HCT116 (cell line): ENCODE measurements around the gene GABARAPL1. TPM values are rescaled to one million over a fixed set of nuclear protein-coding genes. Genes with fewer than 3 reads are reported as not detected.

ENCODE experiments used
- ATAC-seq: fragments of 200-7000 bp; cut with Tn5 transposase; 2 replicates; pipeline ENCODE4 v1.9.1; 2020; ENCODE audit warnings: mild to moderate bottlenecking, moderate library complexity
- BruUV-seq: library from RNA; stranded (reverse); fragments of 400-500 nt; replicated peaks from 2 replicates; lab custom pipeline; 2021; lab: Mats Ljungman, UMichigan
- CTCF ChIA-PET: fragments of 300-600 bp; sonication (Branson Sonifier 250); formaldehyde crosslinking; loops from one replicate; lab custom pipeline; 2021; ENCODE audit warnings: antibody characterized with exemption; lab: Charles Lee
- POLR2A ChIA-PET: fragments of 300-600, 350-600 bp; sonication (Branson Sonifier 250); formaldehyde crosslinking; loops from one replicate; lab custom pipeline; 2021; ENCODE audit warnings: antibody characterized with exemption; lab: Charles Lee
- RAD21 ChIA-PET, 2 experiments: fragments of 300-600 bp; sonication (Branson Sonifier 250); formaldehyde crosslinking; loops; one replicate each; lab custom pipeline; 2023; ENCODE audit warnings: low total read pairs in 2 of 2; ENCODE audit not compliant: uncharacterized antibody in 2 of 2, unreplicated experiment in 2 of 2, low non-redundant PET in 1 of 2; lab: Charles Lee
- DNase-seq: peaks from one replicate; pipeline ENCODE4 v3.0.0-alpha.2; 2010; ENCODE audit warnings: low read depth, low spot score
- H2AFZ ChIP-seq: fragments of 200-600 bp; shearing (Covaris generic), sonication (generic); 2 replicates; pipeline ENCODE4 v1.6.1; 2017; ENCODE audit warnings: low read depth, mixed run types, mixed read lengths, antibody characterized with exemption, low read length; ENCODE audit not compliant: poor library complexity, severe bottlenecking
- H3K27ac ChIP-seq: 2 replicates; pipeline ENCODE4 v1.5.1; 2012; ENCODE audit warnings: low read depth, low read length
- H3K27me3 ChIP-seq: fragments of 200-600 bp; sonication (generic); 2 replicates; pipeline ENCODE4 v1.6.1; 2016; ENCODE audit warnings: mixed run types, low read length, mixed read lengths; ENCODE audit not compliant: insufficient read depth
- H3K36me3 ChIP-seq, 2 experiments: fragments of 200-500 bp in 1 of 2; fragments of 200-600 bp in 1 of 2; sonication (Bioruptor generic) in 1 of 2; sonication (generic) in 1 of 2; 2 replicates each; pipeline versions ENCODE4 v1.5.1 to v1.6.1; 2014 to 2016; ENCODE audit warnings: low read length in 2 of 2, inconsistent platforms in 1 of 2, mixed read lengths in 1 of 2, mixed run types in 1 of 2; ENCODE audit not compliant: insufficient read depth in 2 of 2, control insufficient read depth in 1 of 2
- H3K4me1 ChIP-seq, 2 experiments: fragments of 200-600 bp in 1 of 2; sonication (generic) in 1 of 2; 2 replicates each; pipeline versions ENCODE4 v1.5.1 to v1.6.1; 2012 to 2017; ENCODE audit warnings: low read length in 2 of 2, inconsistent platforms in 1 of 2, mild to moderate bottlenecking in 1 of 2, mixed read lengths in 1 of 2, mixed run types in 1 of 2, moderate library complexity in 1 of 2; ENCODE audit not compliant: insufficient read depth in 2 of 2, control insufficient read depth in 1 of 2
- H3K4me2 ChIP-seq: fragments of 200-600 bp; sonication (generic); 2 replicates; pipeline ENCODE4 v1.6.1; 2017; ENCODE audit warnings: mixed run types, low read length, mixed read lengths
- H3K4me3 ChIP-seq, 2 experiments: fragments of 200-600 bp in 1 of 2; sonication (generic) in 1 of 2; replicated peaks in 1 of 2; 2 replicates each; pipeline ENCODE4 v1.5.1; 2011 to 2016; ENCODE audit warnings: low read length in 2 of 2, control low read depth in 1 of 2, low read depth in 1 of 2, mild to moderate bottlenecking in 1 of 2, mixed read lengths in 1 of 2, mixed run types in 1 of 2
- H3K79me2 ChIP-seq: fragments of 200-600 bp; sonication (generic); 2 replicates; pipeline ENCODE4 v1.6.1; 2017; ENCODE audit warnings: mild to moderate bottlenecking, mixed run types, low read length, moderate library complexity, mixed read lengths; ENCODE audit not compliant: insufficient read depth
- H3K9ac ChIP-seq: fragments of 200-600 bp; sonication (generic); 2 replicates; pipeline ENCODE4 v1.6.1; 2016; ENCODE audit warnings: low read length, mixed read lengths
- H3K9me2 ChIP-seq: fragments of 200-600 bp; sonication (generic), shearing (Covaris generic); 2 replicates; pipeline ENCODE4 v1.6.1; 2017; ENCODE audit warnings: mixed run types, mild to moderate bottlenecking, moderate library complexity; ENCODE audit not compliant: insufficient read depth
- H3K9me3 ChIP-seq, 2 experiments: fragments of 200-500 bp in 1 of 2; fragments of 200-600 bp in 1 of 2; sonication (Bioruptor generic) in 1 of 2; sonication (generic) in 1 of 2; 2 replicates each; pipeline ENCODE4 v1.6.1; 2014 to 2017; ENCODE audit warnings: low read length in 2 of 2, mixed read lengths in 2 of 2, inconsistent platforms in 1 of 2, low read depth in 1 of 2, mild to moderate bottlenecking in 1 of 2, mixed run types in 1 of 2, moderate library complexity in 1 of 2; ENCODE audit not compliant: control insufficient read depth in 1 of 2, insufficient read depth in 1 of 2
- H4K20me1 ChIP-seq: fragments of 200-600 bp; sonication (generic), shearing (Covaris generic); 2 replicates; pipeline ENCODE4 v1.6.1; 2017; ENCODE audit warnings: mixed run types, mild to moderate bottlenecking, moderate library complexity; ENCODE audit not compliant: insufficient read depth
- ATF3 ChIP-seq: IDR thresholded peaks from 2 replicates; pipeline ENCODE4 v1.6.1; 2012
- CEBPB ChIP-seq: IDR thresholded peaks from 2 replicates; pipeline ENCODE4 v1.6.1; 2012; ENCODE audit warnings: low read depth
- CTCF ChIP-seq, 3 experiments: fragments of 200-600 bp in 1 of 3; sonication (generic) in 1 of 3; IDR thresholded peaks in 2 of 3; conservative IDR thresholded peaks in 1 of 3; 2 replicates each; pipeline ENCODE4 v1.5.1; 2012 to 2017; ENCODE audit warnings: low read depth in 2 of 3, low read length in 2 of 3, antibody characterized with exemption in 1 of 3, borderline replicate concordance in 1 of 3, control low read depth in 1 of 3, mild to moderate bottlenecking in 1 of 3, mixed read lengths in 1 of 3, mixed run types in 1 of 3, moderate library complexity in 1 of 3; ENCODE audit not compliant: insufficient read depth in 1 of 3
- EGR1 ChIP-seq: IDR thresholded peaks from 2 replicates; pipeline ENCODE4 v1.6.1; 2012; ENCODE audit warnings: low read depth
- EZH2 ChIP-seq: fragments of 200-600 bp; sonication (generic); IDR thresholded peaks from 2 replicates; pipeline ENCODE4 v1.6.1; 2017; ENCODE audit warnings: antibody characterized with exemption, mixed run types
- EZH2phosphoT487 ChIP-seq: fragments of 200-600 bp; IDR thresholded peaks from 2 replicates; pipeline ENCODE4 v1.6.1; 2018; ENCODE audit warnings: antibody characterized with exemption, borderline replicate concordance
- JUND ChIP-seq: IDR thresholded peaks from 2 replicates; pipeline ENCODE4 v1.6.1; 2012
- POLR2A ChIP-seq: IDR thresholded peaks from 2 replicates; pipeline ENCODE4 v1.7.0; 2011; ENCODE audit warnings: borderline replicate concordance; ENCODE audit not compliant: insufficient read depth, insufficient read length; ENCODE audit errors: extremely low read depth
- RAD21 ChIP-seq: IDR thresholded peaks from 2 replicates; pipeline ENCODE4 v1.6.1; 2012; ENCODE audit warnings: low read depth, mild to moderate bottlenecking
- REST ChIP-seq: IDR thresholded peaks from 2 replicates; pipeline ENCODE4 v1.6.1; 2012; ENCODE audit warnings: low read depth
- SIN3A ChIP-seq: IDR thresholded peaks from 2 replicates; pipeline ENCODE4 v1.6.1; 2012; ENCODE audit warnings: low read depth
- SP1 ChIP-seq: IDR thresholded peaks from 2 replicates; pipeline ENCODE4 v1.6.1; 2012; ENCODE audit warnings: low read depth
- TCF7L2 ChIP-seq: IDR thresholded peaks from 2 replicates; pipeline ENCODE4 v1.7.0; 2011; ENCODE audit warnings: borderline replicate concordance, inconsistent platforms; ENCODE audit not compliant: insufficient read depth, insufficient read length; ENCODE audit errors: extremely low read depth
- YY1 ChIP-seq: IDR thresholded peaks from 2 replicates; pipeline ENCODE4 v1.6.1; 2011; ENCODE audit warnings: low read length, low read depth, moderate library complexity, mild to moderate bottlenecking; ENCODE audit not compliant: insufficient replicate concordance; ENCODE audit errors: extremely low read depth
- ZBTB33 ChIP-seq: IDR thresholded peaks from 2 replicates; pipeline ENCODE4 v1.6.1; 2011; ENCODE audit warnings: mild to moderate bottlenecking, low read length, moderate library complexity; ENCODE audit not compliant: insufficient replicate concordance; ENCODE audit errors: extremely low read depth
- ZFX ChIP-seq: fragments of 450-650 bp; IDR thresholded peaks from 2 replicates; pipeline ENCODE4 v1.6.1; 2017
- ZNF274 ChIP-seq: fragments of 200-500 bp; sonication (Bioruptor generic); IDR thresholded peaks from 2 replicates; pipeline ENCODE4 v1.6.1; 2014; ENCODE audit warnings: mild to moderate bottlenecking, low read depth, low read length, inconsistent platforms
- intact Hi-C: fragments of 100-400 bp; cut with micrococcal nuclease; formaldehyde crosslinking; loops from 2 replicates; pipeline ENCODE4 v1.10.0; 2022
- total RNA-seq: library from RNA; stranded (reverse); gene quantifications from one replicate; pipeline ENCODE4 v1.2.1, GENCODE V29; 2021; ENCODE audit not compliant: unreplicated experiment

The GABARAPL1 gene
- total RNA-seq, 1 experiment from 2014 or later = 35.5 TPM

GRCh38 chr12:10194160-10194670 is 18.5 kb upstream of the GABARAPL1 start:
- ChIA-PET POLR2A (interaction anchor here (0.7 kb wide), 1 partner anchor 14 kb away, joined by 3 read pairs; no protein-coding TSS in a partner anchor), RAD21 (no interaction called here), CTCF (interaction anchor here (1.7 kb wide), 1 partner anchor 41 kb away, joined by 4 read pairs; no protein-coding TSS in a partner anchor)
- Histone ChIP-seq H2AFZ (no peak overlapping the region), H3K27me3 (no peaks in the 10 kb centered on the region), H3K9me3 (no peaks in the 10 kb centered on the region), H3K79me2 (no peaks in the 10 kb centered on the region), H3K4me1 (peaks cover 4 to 20% of the 10 kb centered on the region in 2 experiments; a peak in 3 of 4 replicates), H3K4me2 (no peak overlapping the region), H3K9ac (no peak overlapping the region), H4K20me1 (no peaks in the 10 kb centered on the region), H3K36me3 (no peaks in the 10 kb centered on the region), H3K27ac (no peak overlapping the region), H3K9me2 (no peaks in the 10 kb centered on the region), H3K4me3 (no peak overlapping the region)
- intact Hi-C loops = no loop called here
- no peak for TF ChIP-seq ATF3
- TF ChIP-seq ZNF274 = no peak
- no peak for TF ChIP-seq ZBTB33
- no peak for TF ChIP-seq RAD21
- TF ChIP-seq POLR2A = no peak
- no peak for TF ChIP-seq CEBPB
- no peak for TF ChIP-seq EGR1
- TF ChIP-seq YY1 = no peak
- TF ChIP-seq REST = no peak
- no peak for TF ChIP-seq TCF7L2
- no peak for TF ChIP-seq EZH2
- no peak for TF ChIP-seq JUND
- no peak for TF ChIP-seq EZH2phosphoT487
- TF ChIP-seq SIN3A = no peak
- TF ChIP-seq SP1 = no peak
- no peak for TF ChIP-seq CTCF (IDR thresholded peaks at IDR 0.05 in 2 of 3, conservative IDR thresholded peaks at IDR 0.05 in 1 of 3; ENCODE audit: borderline replicate concordance in 1 of 3, insufficient read depth in 1 of 3, low read depth in 2 of 3, low read length in 2 of 3)
- TF ChIP-seq ZFX = no peak
- no peak for DNase-seq
- ATAC-seq = no peak
- BruUV-seq = no TSS peak
